ENCODE results near the gene BCL6. TPM values are rescaled to one million over a fixed set of nuclear protein-coding genes. Genes with fewer than 3 reads are reported as not detected.

BCL6 gene
- total and polyA plus RNA-seq, 9 of the 15 experiments (the other 6 are each of a cell fraction or from before 2014, with no cell fraction given) = 0.08 to 3.5 (median 1.6) TPM

- TF ChIP-seq YBX1 (IDR thresholded peaks at IDR 0.05) = no peak
- TF ChIP-seq RBM25 (IDR thresholded peaks at IDR 0.05; ENCODE audit: low read depth, low read length, severe bottlenecking) = no peak
- TF ChIP-seq KDM4B (IDR thresholded peaks at IDR 0.05; ENCODE audit: borderline replicate concordance in 2 of 2, low read depth in 1 of 2) = no peak
- TF ChIP-seq ZNF609 (CRISPR knock-in tag; IDR thresholded peaks at IDR 0.05; ENCODE audit: borderline replicate concordance) = no peak
- no peak for TF ChIP-seq SNIP1 (IDR thresholded peaks at IDR 0.05; ENCODE audit: low read depth)
- TF ChIP-seq ZNF766 (CRISPR knock-in tag; conservative IDR thresholded peaks at IDR 0.05) = 0 out of 2 replicates have a peak, but pooled peaks have one; percentile 41
- peak; percentile 63 for TF ChIP-seq POLR2B (IDR thresholded peaks at IDR 0.05; ENCODE audit: low read depth, partially characterized antibody)
- no peak for TF ChIP-seq ATF1 (CRISPR knock-in tag; IDR thresholded peaks at IDR 0.05)
- no peak for TF ChIP-seq ATF1 (tag; IDR thresholded peaks at IDR 0.05)
- TF ChIP-seq STAT5B (CRISPR knock-in tag; IDR thresholded peaks at IDR 0.05) = no peak
- peak; percentile 23; the same call in 1 of the 2 replicates for TF ChIP-seq ZNF41 (CRISPR knock-in tag; conservative IDR thresholded peaks at IDR 0.05)
- no peak; a peak in 1 of 4 replicates for TF ChIP-seq ARNT (IDR thresholded peaks at IDR 0.05)
- peak; percentile 78 for TF ChIP-seq KDM5B (IDR thresholded peaks at IDR 0.05; ENCODE audit: insufficient replicate concordance, low read depth, low read length)
- 0 out of 2 replicates have a peak, but pooled peaks have one; percentile 1 for TF ChIP-seq ZSCAN32 (CRISPR knock-in tag; IDR thresholded peaks at IDR 0.05)
- TF ChIP-seq TBL1XR1 (IDR thresholded peaks at IDR 0.05; ENCODE audit: low read length in 2 of 2) = no peak
- no peak; the same call in 1 of the 2 replicates for TF ChIP-seq AFF4 (CRISPR knock-in tag; IDR thresholded peaks at IDR 0.05)
Measured at GRCh38 chr3:187744169-187745151, 808 bp downstream of the BCL6 start (continued).
